ENCODE measurements around the gene C13orf46.
A peak's percentile ranks its signal among the peaks of the same experiment; 100 is the strongest.

The C13orf46 gene

DNA sequence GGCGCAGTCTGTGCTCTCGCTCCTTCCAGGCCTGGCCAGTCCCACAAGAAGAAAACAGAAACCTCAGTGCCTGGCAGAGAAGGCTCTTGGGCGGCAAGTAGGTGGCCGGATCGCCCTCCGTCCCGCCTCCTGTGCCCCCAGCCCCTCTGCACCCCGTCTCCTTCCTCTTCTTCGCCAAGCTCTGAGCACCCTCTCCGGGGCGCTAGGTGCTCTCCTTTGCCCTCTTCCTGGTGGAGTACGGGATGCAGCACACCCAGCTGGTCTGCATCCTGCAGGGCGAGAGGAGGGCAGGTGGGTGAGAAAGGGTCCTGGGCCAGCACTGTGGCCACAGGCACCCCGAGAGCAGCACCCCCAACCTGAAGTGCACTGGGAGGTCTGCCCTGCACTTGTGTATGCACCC lies 17.3 kb downstream of the C13orf46 start:
- DNase-seq, result no peak

DNA sequence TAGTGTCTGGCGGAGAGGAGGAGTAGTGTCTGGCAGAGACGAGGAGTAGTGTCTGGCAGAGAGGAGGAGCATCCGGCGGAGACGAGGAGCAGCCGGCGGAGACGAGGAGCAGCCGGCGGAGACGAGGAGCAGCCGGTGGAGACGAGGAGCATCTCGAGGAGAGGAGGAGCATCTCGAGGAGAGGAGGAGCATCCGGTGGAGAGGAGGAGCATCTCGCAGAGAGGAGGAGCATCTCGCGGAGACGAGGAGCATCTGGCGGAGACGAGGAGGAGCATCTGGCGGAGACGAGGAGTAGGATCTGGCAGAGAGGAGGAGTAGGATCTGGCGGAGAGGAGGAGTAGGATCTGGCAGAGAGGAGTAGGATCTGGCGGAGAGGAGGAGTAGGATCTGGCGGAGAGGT lies 18.2 kb downstream of the C13orf46 start:
- DNase-seq, result no peak

DNA sequence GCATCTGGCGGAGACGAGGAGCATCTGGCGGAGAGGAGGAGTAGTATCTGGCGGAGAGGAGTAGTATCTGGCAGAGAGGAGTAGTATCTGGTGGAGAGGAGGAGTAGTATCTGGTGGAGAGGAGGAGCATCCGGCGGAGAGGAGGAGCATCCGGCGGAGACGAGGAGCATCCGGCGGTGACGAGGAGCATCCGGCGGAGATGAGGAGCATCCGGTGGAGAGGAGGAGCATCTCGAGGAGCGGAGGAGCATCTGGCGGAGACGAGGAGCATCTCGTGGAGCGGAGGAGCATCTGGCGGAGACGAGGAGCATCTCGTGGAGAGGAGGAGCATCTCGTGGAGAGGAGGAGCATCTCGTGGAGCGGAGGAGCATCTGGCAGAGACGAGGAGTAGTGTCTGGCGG lies 18.6 kb downstream of the C13orf46 start:
- no peak for DNase-seq

DNA sequence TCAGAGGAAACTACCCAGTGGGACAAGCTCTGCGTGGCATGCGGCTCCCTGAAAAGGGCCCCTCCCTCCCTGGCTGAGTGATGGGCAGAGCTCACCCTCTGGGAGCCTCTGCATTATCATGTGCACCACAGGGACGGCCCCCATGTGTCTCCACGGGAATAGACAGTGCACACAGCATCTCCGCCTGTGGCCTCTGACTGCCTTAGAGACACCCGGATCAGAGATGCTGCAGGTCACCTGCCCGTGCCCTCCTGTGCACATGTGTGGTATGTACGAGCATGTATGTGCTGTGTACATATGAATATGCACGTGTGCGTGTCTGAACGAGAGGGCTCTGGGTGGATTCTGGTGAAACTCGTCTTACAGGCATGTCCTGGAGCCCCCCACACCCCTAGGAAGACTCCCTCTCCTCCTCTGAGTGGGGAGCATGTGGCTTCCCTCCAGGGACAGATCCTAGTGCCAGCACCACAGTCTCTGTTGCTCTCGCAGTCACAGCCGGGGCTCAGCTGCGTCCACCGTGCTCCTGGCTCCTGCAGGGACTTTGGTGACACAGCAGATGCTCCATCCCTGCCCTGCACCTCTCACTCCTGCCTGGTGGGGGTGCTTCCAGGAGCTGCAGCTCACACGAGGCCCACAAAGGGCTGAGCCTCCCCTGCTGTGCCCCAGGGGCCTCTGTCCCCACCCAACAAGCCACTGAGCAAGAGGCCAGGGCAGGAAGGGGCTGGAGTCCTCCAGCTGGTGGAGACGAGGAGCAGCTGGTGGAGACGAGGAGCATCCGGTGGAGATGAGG lies 19.6 kb downstream of the C13orf46 start:
- DNase-seq, result no peak

DNA sequence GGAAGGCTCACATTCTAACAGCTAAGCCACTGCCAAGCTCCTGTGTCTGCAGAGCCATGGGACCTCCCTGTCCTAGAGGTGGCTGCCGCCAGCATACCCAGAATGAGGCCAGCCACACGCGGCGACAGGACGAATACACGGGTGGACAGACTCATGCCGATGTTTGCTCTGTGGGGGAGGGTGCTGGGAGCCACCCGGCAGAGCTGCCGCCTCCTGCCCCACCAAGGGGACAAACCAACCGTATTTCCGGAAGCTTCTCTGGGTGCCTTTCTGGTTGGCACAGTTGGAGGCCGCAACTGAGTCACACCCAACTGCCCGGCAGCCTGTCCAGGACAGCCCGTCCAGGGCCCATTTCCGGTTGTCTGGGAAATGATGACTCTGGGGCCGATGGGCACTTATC lies 20.3 kb downstream of the C13orf46 start:
- no peak for DNase-seq

DNA sequence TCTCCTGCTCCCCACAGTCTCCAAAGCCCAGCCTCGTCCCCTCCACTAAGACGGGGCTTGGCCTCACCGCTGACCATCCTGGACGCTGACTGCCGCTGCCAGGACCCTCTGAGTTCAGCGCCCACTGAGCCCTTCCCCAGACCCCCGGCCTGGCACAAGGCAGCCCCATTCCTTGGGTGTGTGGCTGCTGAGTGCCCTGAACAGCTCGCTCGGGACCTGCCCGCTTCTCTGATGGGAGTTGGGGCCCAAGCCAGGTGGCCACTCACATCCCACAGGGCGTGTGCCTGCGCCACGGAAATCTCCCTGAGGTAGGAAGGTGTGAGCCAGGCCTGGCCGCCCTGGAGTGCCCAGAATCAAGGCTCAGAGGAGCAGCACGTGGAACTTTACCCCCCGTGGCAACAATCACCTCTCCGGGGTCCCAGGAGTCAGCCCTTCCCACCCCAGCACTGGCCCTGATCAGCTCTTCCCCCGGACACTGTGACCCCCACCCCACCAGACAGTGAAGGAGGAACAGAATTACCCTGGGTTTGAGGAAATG lies 20.8 kb downstream of the C13orf46 start:
- no peak for DNase-seq

DNA sequence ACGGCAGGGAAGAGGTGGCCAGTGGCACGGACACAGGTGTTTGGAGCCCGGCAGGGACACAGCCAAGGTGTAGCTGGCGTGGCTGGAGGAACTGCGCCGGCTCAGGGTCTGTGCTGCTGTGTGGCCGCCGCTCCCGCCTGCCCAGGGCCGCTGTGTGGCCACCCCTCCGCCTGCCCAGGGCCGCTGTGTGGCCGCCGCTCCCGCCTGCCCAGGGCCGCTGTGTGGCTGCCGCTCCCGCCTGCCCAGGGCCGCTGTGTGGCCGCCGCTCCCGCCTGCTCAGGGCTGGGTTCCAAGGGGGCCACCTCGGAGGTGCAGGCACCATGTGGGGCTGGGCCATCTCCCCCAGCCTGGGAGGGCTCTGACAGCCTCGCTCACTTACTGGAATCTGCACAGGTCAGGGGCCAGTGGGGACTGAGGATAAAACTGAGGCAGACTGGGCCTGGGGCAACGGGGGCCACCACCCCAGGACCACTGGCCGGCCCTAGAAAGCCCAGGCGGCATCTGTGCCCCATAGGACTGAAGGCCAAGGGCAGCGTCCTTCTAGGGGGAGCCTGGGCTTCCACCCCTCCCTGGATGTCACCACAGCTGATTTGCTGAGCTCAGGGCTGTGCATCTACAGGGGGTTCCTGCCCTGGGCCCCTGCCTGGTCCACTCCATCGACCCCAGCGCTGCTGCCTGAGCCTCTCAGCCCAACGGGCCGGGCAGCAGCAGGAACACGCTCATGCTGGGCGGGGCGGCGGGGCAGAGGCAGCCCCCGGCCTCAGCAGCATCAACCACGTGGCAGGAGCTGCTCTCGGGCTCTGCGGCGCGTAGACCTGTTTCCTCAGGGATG lies 21.5 kb downstream of the C13orf46 start:
- no peak for DNase-seq

DNA sequence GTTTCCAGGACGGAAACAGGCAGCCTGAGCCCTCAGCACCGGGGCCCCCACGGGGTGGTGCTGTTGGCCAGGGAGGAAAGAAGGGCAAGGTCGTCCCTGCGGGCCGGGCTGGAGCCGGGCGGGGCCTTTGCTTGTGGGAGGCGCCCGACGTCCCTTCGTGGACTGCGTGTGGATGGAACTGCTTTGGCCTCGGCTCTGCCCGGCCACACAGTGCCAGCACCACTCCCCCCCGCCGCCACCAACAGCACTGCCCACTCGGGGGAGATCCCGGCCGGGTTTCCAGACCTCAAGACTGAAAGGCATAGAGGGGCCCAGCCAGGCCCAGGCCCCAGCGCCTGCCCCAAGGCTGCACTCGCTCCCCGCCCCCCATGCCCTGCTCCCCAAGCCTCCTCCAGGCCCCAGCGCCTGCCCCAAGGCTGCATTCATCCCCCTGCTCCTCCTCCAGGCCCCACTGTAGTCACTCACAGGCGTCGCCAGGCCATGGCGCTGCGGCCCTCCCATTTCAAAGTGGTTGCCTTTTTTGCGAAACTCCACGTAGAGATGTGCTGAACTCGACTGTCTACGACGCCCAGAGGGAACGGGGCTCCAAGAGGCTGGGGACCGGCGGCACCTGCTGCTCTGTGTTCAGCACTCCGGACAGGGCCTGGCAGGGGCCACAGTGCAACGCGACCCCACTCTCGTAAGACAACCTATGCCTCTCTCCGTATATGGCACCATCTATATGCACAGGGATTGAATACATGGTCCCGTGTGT lies 22.5 kb downstream of the C13orf46 start:
- peak in 54 of 56 donors; percentile 15 to 87 (median 60) for DNase-seq

DNA sequence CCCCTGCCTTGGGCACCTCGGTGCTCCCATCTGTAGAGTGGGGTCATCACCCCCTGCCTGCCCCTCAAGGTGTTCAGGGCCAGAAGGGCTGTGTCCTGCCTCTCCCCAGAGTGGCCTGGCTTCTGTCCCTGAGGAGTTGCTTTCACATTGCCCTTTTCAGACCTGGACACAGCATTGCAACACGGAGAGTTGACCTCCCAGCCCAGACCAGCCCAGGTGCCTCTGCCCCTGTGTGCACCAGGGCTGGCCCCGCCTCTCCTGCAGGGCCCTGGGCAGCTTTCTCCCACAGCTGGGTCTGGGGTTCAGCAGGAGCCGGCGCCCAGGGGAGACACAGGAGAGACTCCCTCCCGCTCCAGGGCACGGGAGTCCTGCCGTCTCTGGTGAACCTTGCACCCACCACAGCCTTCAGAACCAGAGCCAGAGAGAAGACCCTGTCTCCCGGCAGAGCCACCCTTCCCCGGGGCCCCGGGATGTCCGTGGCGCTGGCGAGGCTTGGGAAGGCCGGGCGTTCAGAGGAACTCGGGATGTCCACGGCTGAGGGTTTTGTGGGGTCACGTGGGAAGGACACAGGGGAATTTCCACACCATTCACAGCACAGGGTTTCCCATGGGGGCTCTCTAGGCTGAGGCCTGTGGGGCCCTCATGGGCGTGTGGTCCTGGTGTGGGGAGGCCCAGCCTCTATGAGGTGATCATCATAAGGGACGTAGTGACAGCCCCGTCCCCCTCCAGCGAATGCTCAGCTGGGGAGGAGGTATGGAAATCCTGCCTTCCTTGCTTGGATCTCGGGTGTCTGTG lies 23.2 kb downstream of the C13orf46 start:
- DNase-seq, result peak in 1 of 56 donors; percentile 22

DNA sequence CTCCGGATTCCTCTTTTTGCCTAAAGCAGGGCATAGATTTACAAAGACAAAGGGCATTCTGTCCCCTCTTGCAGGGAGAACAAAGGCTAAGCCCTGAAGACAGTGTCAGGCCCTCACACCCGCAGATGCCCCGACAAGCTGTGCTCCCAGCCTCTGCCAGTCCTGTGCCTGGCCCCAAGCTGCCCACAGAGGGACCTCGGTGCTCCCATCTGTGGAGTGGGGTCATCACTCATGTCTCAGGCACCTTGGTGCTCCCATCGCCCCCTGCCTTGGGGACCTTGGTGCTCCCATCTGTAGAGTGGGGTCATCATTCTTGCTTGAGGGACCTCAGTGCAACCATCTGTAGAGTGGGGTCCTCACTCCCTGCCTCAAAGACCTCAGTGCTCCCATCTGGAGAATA lies 24.3 kb downstream of the C13orf46 start:
- DNase-seq, result no peak

DNA sequence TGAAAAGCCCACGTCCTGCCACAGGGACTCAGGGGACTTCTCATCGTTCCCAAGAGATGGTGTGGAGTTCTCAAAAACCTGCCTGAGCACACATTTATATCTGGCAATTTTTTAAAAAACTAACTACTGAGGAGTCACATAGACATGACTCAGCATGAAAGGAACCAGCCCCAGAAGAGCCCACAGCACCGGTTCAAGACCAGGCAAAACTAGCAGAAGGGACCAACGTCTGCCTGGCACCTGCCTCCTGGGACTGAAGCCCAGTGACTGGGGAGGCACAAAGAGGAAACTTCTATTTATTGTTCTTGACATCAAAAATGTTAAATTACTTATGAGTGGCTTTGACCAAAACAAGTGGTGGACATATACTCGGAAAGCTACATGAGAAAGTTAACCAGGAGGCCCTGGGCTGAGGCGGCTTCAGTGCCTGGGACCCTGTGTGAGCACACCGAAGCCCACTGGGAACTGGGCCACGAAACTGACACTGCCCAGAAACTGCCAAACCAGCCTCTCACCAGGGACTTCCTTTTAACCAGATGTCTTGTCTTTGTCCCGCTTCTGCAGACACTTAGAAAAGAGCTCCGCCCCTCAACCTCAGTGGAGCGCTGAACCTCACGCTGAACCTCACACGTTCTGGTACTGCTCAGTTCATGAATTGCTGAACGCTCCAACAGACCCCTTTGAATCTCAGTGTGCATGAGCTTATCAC lies 25.7 kb downstream of the C13orf46 start:
- DNase-seq, result no peak

DNA sequence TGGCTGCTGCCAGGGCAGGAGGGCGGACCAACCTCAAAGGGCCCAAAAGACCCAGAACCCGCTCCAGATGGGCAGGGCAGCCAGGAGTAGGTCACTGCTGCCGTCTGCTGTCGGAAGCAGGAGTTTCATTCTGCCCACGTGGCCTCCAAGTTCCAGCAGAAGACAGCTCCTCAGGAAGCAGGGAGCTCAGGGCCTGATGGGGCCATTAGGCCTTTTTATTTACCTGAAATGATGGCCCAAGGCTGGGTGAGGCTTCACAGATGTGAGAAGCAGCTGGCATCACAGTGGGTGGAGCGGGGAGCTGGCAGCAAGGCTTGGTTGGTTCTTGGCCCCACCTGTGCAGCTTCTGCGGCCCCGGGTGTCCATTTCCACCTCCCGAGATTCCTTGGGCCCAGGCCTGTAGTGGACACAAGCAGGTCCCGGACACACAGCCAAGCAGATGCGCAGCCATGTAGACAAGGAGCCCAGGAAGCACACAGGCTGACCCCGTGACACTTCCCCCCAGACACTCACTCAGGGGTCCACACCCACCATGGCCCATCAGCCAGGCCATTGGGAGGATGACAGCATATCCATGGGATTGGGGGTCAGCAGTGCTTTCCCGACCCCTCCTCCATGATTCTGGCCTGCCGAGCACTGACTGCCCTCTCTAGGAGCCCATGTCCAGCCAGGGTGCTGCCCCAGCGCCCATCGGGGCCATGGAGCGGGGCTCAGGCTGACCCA lies 26.4 kb downstream of the C13orf46 start:
- peak in 38 of 56 donors; percentile 9 to 69 (median 33) for DNase-seq

DNA sequence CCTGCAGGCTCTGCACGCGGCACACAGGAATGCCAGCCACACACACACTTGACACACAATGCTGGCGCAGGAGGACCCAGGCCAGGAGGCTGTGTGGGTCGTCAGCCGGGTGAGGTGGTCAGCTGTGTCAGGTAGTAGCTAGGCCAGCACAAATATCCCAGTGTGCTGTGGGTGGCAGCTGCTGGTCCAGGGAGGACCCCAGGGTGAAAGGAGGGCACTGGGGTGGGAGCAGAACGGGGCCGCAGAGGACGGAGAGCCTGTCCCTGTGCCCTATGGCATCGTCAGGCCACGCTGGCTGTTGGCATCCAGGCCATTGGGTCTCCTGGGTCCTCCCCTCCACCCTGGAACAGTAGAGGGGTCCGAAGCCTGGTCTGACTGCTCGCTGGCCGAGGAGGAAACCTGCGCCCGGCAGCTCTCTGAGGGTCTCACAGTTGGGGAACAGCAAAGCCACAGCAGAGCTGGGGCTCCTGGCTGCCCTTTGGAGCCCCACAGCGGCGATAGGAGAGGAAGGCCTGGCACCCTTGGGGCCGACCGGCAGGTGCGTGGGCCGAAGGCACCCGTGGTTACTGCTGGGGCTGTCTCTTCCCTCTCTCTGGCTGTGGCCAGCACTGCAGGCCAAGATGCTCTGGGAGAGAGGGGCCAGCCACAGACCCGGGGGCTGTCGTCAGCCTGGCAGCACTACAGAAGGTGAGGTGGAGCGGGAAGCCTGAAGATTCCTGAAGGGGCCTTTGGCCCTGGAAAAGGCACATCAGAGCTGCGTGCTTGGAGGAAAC lies 27.3 kb downstream of the C13orf46 start:
- no peak for DNase-seq

DNA sequence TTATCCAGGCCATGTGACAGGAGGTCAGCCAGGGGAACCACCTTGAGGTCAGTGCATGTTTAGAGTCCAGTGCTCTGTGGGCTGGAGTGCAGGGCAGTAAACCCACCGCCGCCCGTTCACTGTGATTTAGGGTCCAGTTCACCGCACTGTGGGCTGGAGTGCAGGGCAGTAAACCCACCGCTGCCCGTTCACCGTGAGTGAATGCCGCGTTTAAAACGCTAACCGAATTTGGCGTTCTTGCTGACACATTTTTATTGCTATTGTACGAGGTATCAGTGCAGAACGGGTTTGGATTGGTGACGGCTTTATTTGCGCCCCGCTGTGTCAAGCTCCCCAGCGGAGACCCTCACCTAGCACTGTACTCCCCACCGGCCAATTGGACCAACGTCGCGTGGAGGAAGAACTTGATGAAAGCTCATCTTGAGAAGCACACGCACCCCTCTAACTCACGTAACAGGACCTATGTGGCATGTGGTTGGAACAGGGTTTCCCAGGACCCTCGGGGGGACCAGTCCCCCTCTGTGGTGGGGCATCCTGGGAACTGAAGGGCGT lies 27.9 kb downstream of the C13orf46 start:
- DNase-seq, result no peak

DNA sequence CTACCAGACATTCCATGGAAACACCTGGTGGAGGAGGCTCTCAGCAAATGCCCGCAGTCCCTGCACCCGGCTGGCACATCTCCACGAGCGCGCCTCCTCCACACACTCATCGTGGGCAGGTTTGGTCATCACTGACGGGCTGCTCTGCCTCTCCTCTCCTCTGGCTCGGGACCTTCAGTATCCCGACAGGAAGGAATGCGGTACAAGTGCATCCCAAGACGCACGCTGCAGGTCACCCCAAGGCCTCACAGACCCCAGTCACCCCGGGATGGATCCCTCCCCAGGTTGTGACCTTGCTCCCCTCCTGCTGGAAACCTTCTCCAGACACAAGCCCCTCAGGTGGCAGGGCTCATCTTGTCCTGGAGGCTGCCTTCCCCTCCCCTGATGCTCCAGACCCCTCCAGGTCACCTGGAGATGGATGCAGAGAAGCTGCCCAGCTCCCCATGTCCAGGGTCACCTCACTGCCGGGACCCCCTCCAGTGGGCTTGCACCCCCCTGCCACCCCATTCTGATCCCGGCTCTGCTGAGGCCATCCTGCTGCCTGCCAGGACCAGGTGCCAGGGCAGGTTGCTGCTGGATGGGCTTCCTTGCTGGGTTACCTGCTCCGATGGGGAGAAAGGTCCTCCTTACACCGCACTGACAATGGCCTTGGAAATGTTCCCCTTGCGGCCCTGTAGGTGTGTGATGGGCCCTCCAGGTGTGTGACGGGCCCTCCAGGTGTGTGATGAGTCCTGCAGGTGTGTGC lies 29.9 kb downstream of the C13orf46 start:
- DNase-seq, result no peak

DNA sequence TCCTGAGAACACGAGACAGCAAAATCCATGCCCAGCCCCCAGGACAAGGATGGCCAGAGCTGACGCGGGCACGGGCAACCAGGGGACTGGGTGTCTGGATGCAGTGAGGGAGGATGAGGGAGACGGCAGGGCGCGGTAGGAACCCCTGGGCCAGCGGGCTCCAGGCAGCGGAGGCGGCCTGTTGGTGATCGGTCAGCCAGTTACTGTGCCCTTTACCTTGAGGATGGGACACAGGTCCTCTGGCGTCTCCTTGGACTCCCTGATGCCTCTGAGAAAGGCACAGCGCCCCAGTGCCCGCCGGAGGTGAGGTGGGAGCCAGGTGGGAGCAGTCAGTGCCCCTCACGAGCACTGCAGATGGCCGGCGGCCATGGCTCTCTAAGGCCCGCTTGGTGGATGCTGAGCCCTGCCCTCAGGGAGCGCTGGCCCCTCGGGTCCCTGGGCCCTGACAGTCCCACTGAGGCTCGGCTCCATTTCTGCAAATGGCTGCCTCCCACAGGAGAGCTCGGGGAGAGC lies 31.2 kb downstream of the C13orf46 start:
- DNase-seq, result no peak

DNA sequence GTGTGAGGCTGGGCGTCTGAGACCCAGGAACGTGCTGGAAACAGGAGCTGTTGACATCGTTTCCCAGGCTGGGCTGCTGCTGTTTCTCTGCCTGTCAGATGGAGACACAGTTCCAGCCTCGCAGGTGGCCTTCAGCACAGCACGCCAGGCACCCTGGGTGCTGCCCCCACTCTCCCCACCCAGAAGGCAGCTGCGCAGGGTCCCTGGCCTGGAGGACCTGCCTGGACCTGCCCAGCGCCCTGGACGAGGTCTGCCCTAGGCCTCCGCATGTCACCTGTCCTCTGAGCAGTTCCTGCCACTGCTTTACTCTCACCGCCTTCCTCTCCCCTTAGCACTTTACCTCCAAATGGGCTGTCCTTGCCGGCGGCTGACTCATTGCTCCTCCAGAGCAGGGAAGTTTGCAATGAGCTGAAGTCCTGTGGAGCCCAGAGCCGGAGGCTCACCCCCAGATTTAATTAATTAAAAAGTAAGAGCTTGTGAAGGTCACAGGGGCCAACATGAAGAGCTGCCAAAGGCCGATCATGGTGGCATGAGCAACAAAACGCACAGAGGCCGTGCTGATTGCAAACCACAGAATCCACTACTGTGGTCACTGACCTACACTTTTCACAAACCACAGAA lies 32.2 kb downstream of the C13orf46 start:
- no peak for DNase-seq
